Large intestine (tissue), 3 donors: Measurements from ENCODE around the gene NEGR1. TPM values are rescaled to one million over a fixed set of nuclear protein-coding genes. Genes with fewer than 3 reads are reported as not detected.

Experiments
- DNase-seq, 2 donors: peaks; one replicate each; pipeline versions ENCODE4 v3.0.0 to v3.0.0-alpha.2; 2013
- H3K27ac ChIP-seq: one replicate; pipeline ENCODE4 v1.5.1; 2013; ENCODE audit warnings: low read length
- H3K27me3 ChIP-seq: 2 replicates; pipeline ENCODE4 v1.6.1; 2013; ENCODE audit warnings: low read length; ENCODE audit not compliant: control insufficient read depth, insufficient read depth
- H3K36me3 ChIP-seq: 2 replicates; pipeline ENCODE4 v1.6.1; 2013; ENCODE audit warnings: low read length; ENCODE audit not compliant: control insufficient read depth, insufficient read depth
- H3K4me1 ChIP-seq: one replicate; pipeline ENCODE4 v1.6.1; 2013; ENCODE audit warnings: low read length; ENCODE audit not compliant: control insufficient read depth, insufficient read depth
- H3K4me3 ChIP-seq: one replicate; pipeline ENCODE4 v1.5.1; 2013; ENCODE audit warnings: low read length
- H3K9me3 ChIP-seq: one replicate; pipeline ENCODE4 v1.6.1; 2013; ENCODE audit warnings: mild to moderate bottlenecking, low read depth, low read length, moderate library complexity; ENCODE audit not compliant: control insufficient read depth
- WGBS: methylation state at CpG from one replicate; pipeline ENCODE4 v1.1.5; 2013; ENCODE audit warnings: low lambda C conversion rate; ENCODE audit not compliant: insufficient coverage; 5-methylcytosine and 5-hydroxymethylcytosine counted together
- polyA plus RNA-seq: library from polyadenylated mRNA; unstranded; fragments of 120-200 nt; gene quantifications from one replicate; pipeline ENCODE4 v1.2.1, GENCODE V29; 2013

Gene NEGR1
- polyA plus RNA-seq, 1 donor: 9.9 TPM

- no peaks in the 10 kb centered on the region for H3K9me3 ChIP-seq
- H3K27me3 ChIP-seq: no peaks in the 10 kb centered on the region
- H3K4me1 ChIP-seq: no peaks in the 10 kb centered on the region
- no peaks in the 10 kb centered on the region for H3K36me3 ChIP-seq
- peak; percentile 2 to 4 for DNase-seq
- whole genome bisulfite sequencing: no CpG with 5 or more reads among the region's 1 CpG
- no peak overlapping the region for H3K4me3 ChIP-seq
- no peak overlapping the region for H3K27ac ChIP-seq
Measured at GRCh38 chr1:71521655-71522264, 760.6 kb downstream of the NEGR1 start.

- DNase-seq: no peak
- Histone ChIP-seq H3K27ac (no peak overlapping the region), H3K4me3 (no peak overlapping the region), H3K27me3 (no peaks in the 10 kb centered on the region), H3K36me3 (no peaks in the 10 kb centered on the region), H3K9me3 (no peaks in the 10 kb centered on the region), H3K4me1 (no peaks in the 10 kb centered on the region)
Measured at GRCh38 chr1:71511505-71511904, 770.8 kb downstream of the NEGR1 start.

- Histone ChIP-seq H3K27ac (no peak overlapping the region), H3K4me1 (no peaks in the 10 kb centered on the region)
Measured at GRCh38 chr1:71510725-71511124, 771.6 kb downstream of the NEGR1 start.

GRCh38 chr1:71509051-71509595 lies 773.2 kb downstream of the NEGR1 start:
- H3K27ac ChIP-seq: no peak overlapping the region

More at GRCh38 chr1:71510725-71511124, 771.6 kb downstream of the NEGR1 start:
- no CpG with 5 or more reads among the region's 1 CpG for WGBS
- Histone ChIP-seq H3K9me3 (no peaks in the 10 kb centered on the region), H3K36me3 (no peaks in the 10 kb centered on the region), H3K4me3 (no peak overlapping the region), H3K27me3 (no peaks in the 10 kb centered on the region)
- DNase-seq: no peak

GRCh38 chr1:71502006-71502405 lies 780.3 kb downstream of the NEGR1 start:
- no peaks in the 10 kb centered on the region for H3K4me1 ChIP-seq

More at GRCh38 chr1:71509051-71509595, 773.2 kb downstream of the NEGR1 start:
- no peak for DNase-seq
- H3K9me3 ChIP-seq: no peaks in the 10 kb centered on the region
- H3K27me3 ChIP-seq: no peaks in the 10 kb centered on the region
- no peak overlapping the region for H3K4me3 ChIP-seq
- WGBS: no CpG with 5 or more reads among the region's 4 CpGs
- H3K36me3 ChIP-seq: no peaks in the 10 kb centered on the region
- no peaks in the 10 kb centered on the region for H3K4me1 ChIP-seq

GRCh38 chr1:71498542-71498941 lies 783.8 kb downstream of the NEGR1 start:
- Histone ChIP-seq H3K27ac (no peak overlapping the region), H3K9me3 (no peaks in the 10 kb centered on the region), H3K27me3 (no peaks in the 10 kb centered on the region), H3K4me3 (no peak overlapping the region), H3K4me1 (no peaks in the 10 kb centered on the region), H3K36me3 (no peaks in the 10 kb centered on the region)
- no peak for DNase-seq

More at GRCh38 chr1:71502006-71502405, 780.3 kb downstream of the NEGR1 start:
- Histone ChIP-seq H3K27me3 (no peaks in the 10 kb centered on the region), H3K36me3 (no peaks in the 10 kb centered on the region), H3K27ac (no peak overlapping the region), H3K9me3 (no peaks in the 10 kb centered on the region), H3K4me3 (no peak overlapping the region)
- DNase-seq: no peak
- WGBS: 83% methylated on average over 2 of the region's 6 CpGs

GRCh38 chr1:71494163-71494562 lies 788.2 kb downstream of the NEGR1 start:
- Histone ChIP-seq H3K36me3 (no peaks in the 10 kb centered on the region), H3K9me3 (no peaks in the 10 kb centered on the region), H3K4me3 (no peak overlapping the region), H3K4me1 (no peaks in the 10 kb centered on the region), H3K27me3 (no peaks in the 10 kb centered on the region), H3K27ac (no peak overlapping the region)
- DNase-seq: no peak

GRCh38 chr1:71492298-71493041 lies 789.9 kb downstream of the NEGR1 start:
- DNase-seq: no peak
- H3K4me3 ChIP-seq: no peak overlapping the region
- no peak overlapping the region for H3K27ac ChIP-seq
- H3K27me3 ChIP-seq: no peaks in the 10 kb centered on the region
- H3K4me1 ChIP-seq: no peaks in the 10 kb centered on the region
- H3K36me3 ChIP-seq: no peaks in the 10 kb centered on the region
- WGBS: 76% methylated on average over 6 of the region's 7 CpGs
- H3K9me3 ChIP-seq: no peaks in the 10 kb centered on the region

GRCh38 chr1:71490432-71490831 lies 791.9 kb downstream of the NEGR1 start:
- no peaks in the 10 kb centered on the region for H3K4me1 ChIP-seq
- no peak overlapping the region for H3K27ac ChIP-seq
- no peak for DNase-seq
- H3K36me3 ChIP-seq: no peaks in the 10 kb centered on the region
- no peaks in the 10 kb centered on the region for H3K27me3 ChIP-seq
- no peak overlapping the region for H3K4me3 ChIP-seq
- no CpG with 5 or more reads among the region's 5 CpGs for WGBS
- H3K9me3 ChIP-seq: no peaks in the 10 kb centered on the region

GRCh38 chr1:71488555-71489252 lies 793.6 kb downstream of the NEGR1 start:
- no peak overlapping the region for H3K4me3 ChIP-seq
- H3K27ac ChIP-seq: no peak overlapping the region
- H3K4me1 ChIP-seq: no peaks in the 10 kb centered on the region
- H3K27me3 ChIP-seq: no peaks in the 10 kb centered on the region
- H3K9me3 ChIP-seq: no peaks in the 10 kb centered on the region
- 0% methylated on average over 1 of the region's 3 CpGs for WGBS
- H3K36me3 ChIP-seq: no peaks in the 10 kb centered on the region
- DNase-seq: no peak
